Tibial nerve (tissue), 4 donors: Measurements from ENCODE around the gene CCDC85C.

Experiments used
- CTCF ChIP-seq, 5 experiments: fragments of 200-600 bp in 3 of 5; fragments of 450-650 bp in 2 of 5; sonication (generic) in 3 of 5; IDR thresholded peaks; one replicate each; pipeline ENCODE4 v1.5.1; 2016 to 2019; ENCODE audit warnings: antibody characterized with exemption in 5 of 5, mild to moderate bottlenecking in 3 of 5, moderate library complexity in 2 of 5
- EP300 ChIP-seq, 2 donors: sonication (generic); formaldehyde crosslinking; IDR thresholded peaks; one replicate each; pipeline ENCODE4 v1.6.1; 2017; ENCODE audit warnings: antibody characterized with exemption in 2 of 2, mild to moderate bottlenecking in 1 of 2

- TF ChIP-seq CTCF (IDR thresholded peaks at IDR 0.05) (no peak), EP300 (IDR thresholded peaks at IDR 0.05) (no peak)
These were observed 6.0 kb downstream of the CCDC85C start for GRCh38 chr14:99597911-99598600.
